Measurements from ENCODE around the gene DCD. TPM values are rescaled to one million over a fixed set of nuclear protein-coding genes. Genes with fewer than 3 reads are reported as not detected.

The DCD gene
- total RNA-seq, 1 experiment from 2014 or later: not detected

- Histone ChIP-seq H3K4ac (ENCODE audit: low read depth, low read length) (no peak overlapping the region), H2BK120ac (ENCODE audit: low read depth, low read length, poor library complexity, severe bottlenecking) (no peak overlapping the region), H3K4me1 (ENCODE audit: insufficient read depth, low read length) (no peaks in the 10 kb centered on the region), H4K20me1 (ENCODE audit: control insufficient read depth, insufficient read depth, insufficient read length) (no peaks in the 10 kb centered on the region), H3K56ac (ENCODE audit: insufficient read length, low read depth, low read length) (no peak overlapping the region), H2BK20ac (ENCODE audit: low read depth, low read length, poor library complexity, severe bottlenecking) (no peak overlapping the region), H3K79me2 (ENCODE audit: insufficient read depth, low read length) (no peaks in the 10 kb centered on the region), H4K8ac (replicated peaks; ENCODE audit: insufficient read length, low read depth, low read length) (no peak overlapping the region), H3K4me2 (ENCODE audit: insufficient read depth, insufficient read length, low read length) (no peak overlapping the region), H3K79me1 (ENCODE audit: insufficient read depth, low read depth, low read length, poor library complexity, severe bottlenecking) (no peaks in the 10 kb centered on the region), H4K5ac (ENCODE audit: insufficient read length, low read depth, low read length) (no peak overlapping the region), H3K9me3 (ENCODE audit: control insufficient read depth, low read depth, low read length) (no peaks in the 10 kb centered on the region), H2BK12ac (ENCODE audit: insufficient read length, low read depth, low read length) (no peak overlapping the region), H3K23ac (ENCODE audit: insufficient read length, low read depth, low read length) (no peak overlapping the region), H4K91ac (ENCODE audit: insufficient read length, low read depth, low read length) (no peak overlapping the region), H2AK5ac (ENCODE audit: insufficient read length, low read length) (no peak overlapping the region), H2BK15ac (ENCODE audit: low read depth, low read length) (no peak overlapping the region), H2BK5ac (ENCODE audit: insufficient read length, low read length) (no peak overlapping the region), H3K27me3 (ENCODE audit: insufficient read depth, low read length) (no peaks in the 10 kb centered on the region), H3K14ac (ENCODE audit: insufficient read depth, low read length) (no peak overlapping the region), H3K18ac (ENCODE audit: insufficient read length, low read depth, low read length) (no peak overlapping the region), H3K27ac (ENCODE audit: insufficient read length, low read depth, low read length) (no peak overlapping the region), H2AFZ (ENCODE audit: low read length) (no peak overlapping the region), H3K23me2 (ENCODE audit: insufficient read length, low read depth, low read length, poor library complexity, severe bottlenecking) (no peaks in the 10 kb centered on the region), H3T11ph (ENCODE audit: low read length) (no peak overlapping the region), H3K9ac (ENCODE audit: extremely low read depth, insufficient read length, low read length) (no peak overlapping the region)
- Mint-ChIP-seq H3K4me1 (peaks cover 2 to 3% of the 10 kb centered on the region in 2 experiments; a peak in 2 of 4 replicates), H3K27ac (no peak overlapping the region), H3K36me3 (ENCODE audit: insufficient read depth in 1 of 3, low read depth in 3 of 3) (peaks cover 5 to 9% (median 8%) of the 10 kb centered on the region in 3 experiments; a peak in 5 of 7 replicates), H3K9me3 (peaks cover 15 to 20% of the 10 kb centered on the region in 2 experiments), H3K4me3 (no peak overlapping the region), H3K27me3 (ENCODE audit: low read depth) (peaks cover 61% of the 10 kb centered on the region)
- WGBS (ENCODE audit: extremely low coverage, insufficient read length, low lambda C conversion rate): no CpG with 5 or more reads among the region's 8 CpGs
- DNase-seq: peak; percentile 58
- TF ChIP-seq, protein P1, sequence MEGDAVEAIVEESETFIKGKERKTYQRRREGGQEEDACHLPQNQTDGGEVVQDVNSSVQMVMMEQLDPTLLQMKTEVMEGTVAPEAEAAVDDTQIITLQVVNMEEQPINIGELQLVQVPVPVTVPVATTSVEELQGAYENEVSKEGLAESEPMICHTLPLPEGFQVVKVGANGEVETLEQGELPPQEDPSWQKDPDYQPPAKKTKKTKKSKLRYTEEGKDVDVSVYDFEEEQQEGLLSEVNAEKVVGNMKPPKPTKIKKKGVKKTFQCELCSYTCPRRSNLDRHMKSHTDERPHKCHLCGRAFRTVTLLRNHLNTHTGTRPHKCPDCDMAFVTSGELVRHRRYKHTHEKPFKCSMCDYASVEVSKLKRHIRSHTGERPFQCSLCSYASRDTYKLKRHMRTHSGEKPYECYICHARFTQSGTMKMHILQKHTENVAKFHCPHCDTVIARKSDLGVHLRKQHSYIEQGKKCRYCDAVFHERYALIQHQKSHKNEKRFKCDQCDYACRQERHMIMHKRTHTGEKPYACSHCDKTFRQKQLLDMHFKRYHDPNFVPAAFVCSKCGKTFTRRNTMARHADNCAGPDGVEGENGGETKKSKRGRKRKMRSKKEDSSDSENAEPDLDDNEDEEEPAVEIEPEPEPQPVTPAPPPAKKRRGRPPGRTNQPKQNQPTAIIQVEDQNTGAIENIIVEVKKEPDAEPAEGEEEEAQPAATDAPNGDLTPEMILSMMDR (conservative IDR thresholded peaks at IDR 0.05): peak; percentile 64
These were observed 16.0 kb downstream of the DCD start for GRCh38 chr12:54631988-54632728.
